ENCODE measurements around the gene CNOT8.
A peak's percentile ranks its signal among the peaks of the same experiment; 100 is the strongest.
"Not testable (repeated sequence)": the region's sequence is repeated elsewhere in the genome, so short reads cannot be mapped to it uniquely, and the experiment has no call there.

CNOT8 gene

DNA sequence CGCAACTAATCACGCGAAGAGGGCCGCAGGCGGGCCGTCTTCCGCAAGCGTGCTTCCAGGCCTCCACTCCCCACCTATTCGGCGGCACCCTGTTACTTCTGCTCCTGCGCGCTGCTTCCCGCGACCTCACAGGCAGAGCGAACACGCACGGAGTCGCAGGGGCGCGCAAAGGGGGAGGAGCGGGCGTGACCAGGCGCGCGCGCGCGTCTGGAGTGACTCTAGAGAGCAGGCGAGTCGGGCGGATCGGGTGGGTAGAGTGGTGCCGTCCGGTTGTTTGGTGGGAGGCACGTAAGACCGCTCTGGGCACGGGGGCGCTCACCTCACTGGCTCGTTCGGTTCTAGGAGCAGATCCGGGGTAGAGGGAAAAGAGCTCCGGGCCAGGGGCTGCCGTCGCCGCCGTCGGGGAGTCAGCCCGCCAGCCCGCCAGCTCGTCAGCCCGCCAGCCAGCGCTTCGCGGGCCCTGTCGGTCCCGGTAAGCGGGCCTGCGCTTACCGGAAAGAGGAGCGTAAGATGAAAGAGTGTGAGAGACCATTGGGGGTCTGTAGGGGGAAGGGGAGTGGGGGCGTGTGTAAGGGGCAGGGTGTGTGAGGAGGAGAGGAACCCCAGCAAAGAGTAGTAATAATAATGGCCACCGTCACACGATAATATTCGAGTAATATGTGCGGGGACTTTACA is at the start of gene CNOT8:
CNOT8 (plus strand) TSS at position 331 of the 675 bp plus-strand sequence. CDS start 4,652 bp downstream, outside the sequence.
- Mint-ChIP-seq H3K27me3 (ENCODE audit: low read depth) (no peaks in the 10 kb centered on the region), H3K36me3 (ENCODE audit: low read depth) (peaks cover 35% of the 10 kb centered on the region), H3K4me3 (peak within 1 kb of the TSS; percentile 97), H3K9me3 (no peaks in the 10 kb centered on the region), H3K27ac (peak within 1 kb of the TSS; percentile 98), H3K4me1 (ENCODE audit: low read depth) (peaks cover 34% of the 10 kb centered on the region)
- peak; percentile 97 for DNase-seq (ENCODE audit: low spot score)

DNA sequence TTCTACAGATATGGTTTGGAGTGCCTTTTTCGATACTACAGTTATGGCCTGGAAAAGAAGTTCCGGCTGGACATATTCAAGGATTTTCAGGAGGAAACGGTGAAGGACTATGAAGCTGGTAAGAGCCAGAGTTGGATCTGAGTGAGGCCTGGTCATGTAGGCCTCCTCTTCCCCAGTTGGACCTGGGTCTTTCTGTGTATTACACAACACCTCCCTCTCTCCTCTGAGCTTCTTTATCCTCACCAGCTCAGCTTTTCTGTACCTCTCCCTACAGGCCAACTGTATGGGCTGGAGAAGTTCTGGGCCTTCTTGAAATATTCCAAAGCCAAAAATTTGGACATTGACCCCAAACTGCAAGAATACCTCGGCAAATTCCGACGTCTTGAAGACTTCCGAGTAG is 47.2 kb upstream of the CNOT8 start:
- Mint-ChIP-seq H3K27ac (no peak overlapping the region), H3K4me1 (ENCODE audit: low read depth) (peaks cover 12% of the 10 kb centered on the region), H3K4me3 (no peak overlapping the region), H3K27me3 (ENCODE audit: low read depth) (no peaks in the 10 kb centered on the region), H3K9me3 (no peaks in the 10 kb centered on the region), H3K36me3 (ENCODE audit: low read depth) (peaks cover 70% of the 10 kb centered on the region)
- DNase-seq (ENCODE audit: low spot score) = no peak

DNA sequence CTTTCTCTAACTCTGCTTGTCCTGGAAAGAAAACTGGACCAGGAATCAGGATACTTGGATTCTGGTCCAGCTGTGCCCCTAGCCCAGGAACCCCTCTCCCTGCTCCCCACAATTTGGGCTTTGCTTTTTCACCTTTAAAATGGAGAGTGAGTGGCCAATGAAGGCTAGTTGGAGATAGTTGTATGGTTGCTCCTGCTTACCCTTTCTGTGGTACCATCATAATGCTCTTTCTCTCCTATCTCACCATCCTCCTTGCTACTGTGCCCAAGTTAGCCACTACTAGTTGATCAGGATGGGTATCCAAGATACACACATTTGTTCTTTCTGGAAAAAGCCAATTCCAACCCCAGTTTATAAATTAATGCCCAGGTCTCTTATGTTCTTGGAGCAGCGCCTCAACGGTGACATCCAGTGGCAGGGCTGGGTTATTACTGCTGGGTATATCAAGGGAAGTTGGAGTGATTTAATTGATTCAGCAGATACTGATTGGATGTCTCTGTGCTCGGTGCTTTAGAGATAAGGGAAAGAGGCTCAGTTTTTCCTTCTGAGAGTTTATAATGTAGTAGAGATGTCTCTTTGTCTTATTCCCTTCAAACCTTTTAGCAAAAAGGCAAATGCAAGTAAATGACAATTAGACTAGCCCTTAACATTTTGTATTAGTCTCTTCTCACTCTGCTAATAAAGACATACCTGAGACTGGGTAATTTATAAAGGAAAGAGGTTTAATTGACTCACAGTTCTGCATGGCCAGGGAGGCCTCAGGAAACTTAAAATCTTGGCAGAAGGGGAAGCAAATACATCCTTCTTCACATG is 46.6 kb upstream of the CNOT8 start:
- Mint-ChIP-seq H3K4me3 (no peak overlapping the region), H3K36me3 (ENCODE audit: low read depth) (peaks cover 72% of the 10 kb centered on the region), H3K9me3 (no peaks in the 10 kb centered on the region), H3K4me1 (ENCODE audit: low read depth) (peaks cover 12% of the 10 kb centered on the region), H3K27ac (no peak overlapping the region), H3K27me3 (ENCODE audit: low read depth) (no peaks in the 10 kb centered on the region)
- DNase-seq (ENCODE audit: low spot score) = peak; percentile 24

GRCh38 chr5:154813158-154813557 is 45.3 kb upstream of the CNOT8 start:
- no peaks in the 10 kb centered on the region for H3K27me3 Mint-ChIP-seq (ENCODE audit: low read depth)
- H3K36me3 Mint-ChIP-seq (ENCODE audit: low read depth) = peaks cover 70% of the 10 kb centered on the region
- H3K9me3 Mint-ChIP-seq = no peaks in the 10 kb centered on the region
- H3K4me1 Mint-ChIP-seq (ENCODE audit: low read depth) = peaks cover 14% of the 10 kb centered on the region
- H3K4me3 Mint-ChIP-seq = no peak overlapping the region
- H3K27ac Mint-ChIP-seq = no peak overlapping the region
- DNase-seq (ENCODE audit: low spot score) = no peak

DNA sequence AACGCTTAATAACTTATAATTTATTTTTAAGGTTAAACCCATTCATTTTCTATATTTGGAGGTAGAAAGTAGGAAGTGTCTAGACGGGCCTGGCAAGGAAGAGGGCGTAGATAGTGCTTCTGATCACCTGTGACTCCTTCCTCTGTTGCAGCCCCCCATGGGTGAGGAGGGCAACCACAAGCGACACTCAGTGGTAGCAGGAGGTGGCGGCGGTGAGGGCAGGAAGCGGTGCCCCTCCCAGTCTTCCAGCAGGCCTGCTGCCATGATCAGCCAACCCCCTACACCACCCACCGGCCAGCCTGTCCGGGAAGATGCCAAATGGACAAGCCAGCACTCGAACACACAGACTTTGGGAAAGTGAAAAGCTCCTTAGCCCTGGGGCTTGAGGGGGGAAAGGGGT is 44.7 kb upstream of the CNOT8 start:
- Mint-ChIP-seq H3K36me3 (ENCODE audit: low read depth) (peaks cover 64% of the 10 kb centered on the region), H3K9me3 (no peaks in the 10 kb centered on the region), H3K27me3 (ENCODE audit: low read depth) (no peaks in the 10 kb centered on the region), H3K4me3 (no peak overlapping the region), H3K27ac (peak overlapping the region; percentile 60), H3K4me1 (ENCODE audit: low read depth) (peaks cover 15% of the 10 kb centered on the region)
- no peak for DNase-seq (ENCODE audit: low spot score)

- Mint-ChIP-seq H3K36me3 (ENCODE audit: low read depth) (peaks cover 66% of the 10 kb centered on the region), H3K27ac (peak overlapping the region; percentile 46), H3K4me3 (no peak overlapping the region), H3K9me3 (no peaks in the 10 kb centered on the region), H3K4me1 (ENCODE audit: low read depth) (peaks cover 17% of the 10 kb centered on the region), H3K27me3 (ENCODE audit: low read depth) (no peaks in the 10 kb centered on the region)
- DNase-seq (ENCODE audit: low spot score) = no peak
These were observed 43.4 kb upstream of the CNOT8 start for GRCh38 chr5:154815025-154815424.

DNA sequence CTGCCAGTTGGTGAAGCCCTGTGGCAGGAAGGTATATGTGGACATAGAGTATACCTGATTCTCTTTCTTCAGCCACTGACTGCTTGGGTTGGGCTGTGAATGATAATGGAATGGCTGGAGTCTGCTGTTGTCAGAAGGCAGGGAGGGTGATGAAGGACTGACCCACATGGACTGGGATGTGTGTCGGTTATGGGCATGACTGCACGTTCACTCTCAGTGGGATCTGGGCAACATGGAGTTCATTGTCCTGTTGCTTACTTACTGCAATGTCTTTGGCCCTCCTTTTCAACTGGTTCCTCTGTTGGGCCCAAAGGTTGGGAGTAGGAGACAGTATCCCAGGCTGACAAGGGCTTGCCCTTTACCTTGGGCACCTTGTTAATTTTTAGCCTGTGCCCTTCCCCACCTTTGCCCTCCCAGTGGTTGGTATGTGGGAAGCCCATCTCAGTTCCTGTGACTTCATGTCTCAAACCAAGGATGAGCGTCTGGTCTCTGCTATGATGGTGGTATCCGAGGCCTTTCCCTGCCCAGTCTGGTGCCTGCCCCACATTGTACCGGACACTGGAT is 42.7 kb upstream of the CNOT8 start:
- H3K4me1 Mint-ChIP-seq (ENCODE audit: low read depth) = peaks cover 17% of the 10 kb centered on the region
- H3K9me3 Mint-ChIP-seq = no peaks in the 10 kb centered on the region

DNA sequence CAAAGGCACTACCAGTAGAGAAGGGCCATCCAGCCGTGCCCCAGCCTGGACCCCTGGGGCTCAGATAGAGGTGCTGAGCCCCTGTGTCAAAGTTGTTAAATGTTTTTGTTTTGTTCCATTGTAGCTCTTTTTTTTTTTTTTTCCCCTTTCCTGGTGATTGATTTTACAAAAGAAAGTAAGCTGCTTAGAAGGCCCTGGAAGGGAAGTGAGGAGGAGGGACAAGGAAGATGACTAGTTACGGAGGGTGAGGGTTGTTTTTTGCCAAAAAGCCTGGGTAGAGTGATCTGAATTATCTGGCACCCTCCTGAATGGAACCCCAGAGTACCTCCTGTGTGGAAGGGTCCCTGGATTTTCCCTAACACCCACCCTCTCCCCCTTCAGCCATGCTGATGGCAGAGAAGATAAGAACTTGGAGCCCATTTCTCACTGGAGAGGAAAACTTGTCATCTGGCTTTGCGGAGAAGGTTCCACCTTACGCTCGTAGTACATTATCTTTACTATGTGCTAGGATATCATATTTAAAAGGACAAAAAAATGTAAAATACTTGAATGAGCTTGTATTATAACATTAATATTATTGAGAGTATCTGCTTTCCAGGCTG is 41.4 kb upstream of the CNOT8 start:
- Mint-ChIP-seq H3K4me1 (ENCODE audit: low read depth) (peaks cover 17% of the 10 kb centered on the region), H3K27ac (no peak overlapping the region), H3K27me3 (ENCODE audit: low read depth) (no peaks in the 10 kb centered on the region), H3K36me3 (ENCODE audit: low read depth) (peaks cover 52% of the 10 kb centered on the region), H3K9me3 (no peaks in the 10 kb centered on the region), H3K4me3 (no peak overlapping the region)
- DNase-seq (ENCODE audit: low spot score) = no peak

More for the DNA sequence above, 42.7 kb upstream of the CNOT8 start:
- H3K4me3 Mint-ChIP-seq = no peak overlapping the region
- H3K36me3 Mint-ChIP-seq (ENCODE audit: low read depth) = peaks cover 63% of the 10 kb centered on the region
- DNase-seq (ENCODE audit: low spot score) = no peak
- peak overlapping the region; percentile 46 for H3K27ac Mint-ChIP-seq
- no peaks in the 10 kb centered on the region for H3K27me3 Mint-ChIP-seq (ENCODE audit: low read depth)

- Mint-ChIP-seq H3K9me3 (no peaks in the 10 kb centered on the region), H3K27me3 (ENCODE audit: low read depth) (no peaks in the 10 kb centered on the region), H3K4me1 (ENCODE audit: low read depth) (peaks cover 16% of the 10 kb centered on the region), H3K27ac (no peak overlapping the region), H3K4me3 (no peak overlapping the region), H3K36me3 (ENCODE audit: low read depth) (peaks cover 45% of the 10 kb centered on the region)
- no peak for DNase-seq (ENCODE audit: low spot score)
These were observed 40.6 kb upstream of the CNOT8 start for GRCh38 chr5:154817815-154818214.

GRCh38 chr5:154818471-154819116 is 39.8 kb upstream of the CNOT8 start:
- no peak for DNase-seq (ENCODE audit: low spot score)
- H3K9me3 Mint-ChIP-seq = no peaks in the 10 kb centered on the region
- peaks cover 42% of the 10 kb centered on the region for H3K36me3 Mint-ChIP-seq (ENCODE audit: low read depth)
- peaks cover 9% of the 10 kb centered on the region for H3K4me1 Mint-ChIP-seq (ENCODE audit: low read depth)
- no peaks in the 10 kb centered on the region for H3K27me3 Mint-ChIP-seq (ENCODE audit: low read depth)
- H3K27ac Mint-ChIP-seq = no peak overlapping the region
- no peak overlapping the region for H3K4me3 Mint-ChIP-seq

- H3K27me3 Mint-ChIP-seq (ENCODE audit: low read depth) = no peaks in the 10 kb centered on the region
- peaks cover 35% of the 10 kb centered on the region for H3K36me3 Mint-ChIP-seq (ENCODE audit: low read depth)
- H3K4me3 Mint-ChIP-seq = no peak overlapping the region
- H3K4me1 Mint-ChIP-seq (ENCODE audit: low read depth) = peaks cover 7% of the 10 kb centered on the region
- DNase-seq (ENCODE audit: low spot score) = no peak
- H3K27ac Mint-ChIP-seq = peak overlapping the region; percentile 39
- no peaks in the 10 kb centered on the region for H3K9me3 Mint-ChIP-seq
These were observed 38.9 kb upstream of the CNOT8 start for GRCh38 chr5:154819546-154819945.

GRCh38 chr5:154820383-154820782 is 38.0 kb upstream of the CNOT8 start:
- no peak for DNase-seq (ENCODE audit: low spot score)
- Mint-ChIP-seq H3K9me3 (no peaks in the 10 kb centered on the region), H3K36me3 (ENCODE audit: low read depth) (peaks cover 28% of the 10 kb centered on the region), H3K27me3 (ENCODE audit: low read depth) (no peaks in the 10 kb centered on the region), H3K27ac (peak overlapping the region; percentile 52), H3K4me3 (no peak overlapping the region), H3K4me1 (ENCODE audit: low read depth) (peaks cover 7% of the 10 kb centered on the region)

GRCh38 chr5:154822896-154823295 is 35.5 kb upstream of the CNOT8 start:
- H3K4me1 Mint-ChIP-seq (ENCODE audit: low read depth); H3K27ac Mint-ChIP-seq; H3K27me3 Mint-ChIP-seq (ENCODE audit: low read depth); H3K9me3 Mint-ChIP-seq; DNase-seq (ENCODE audit: low spot score); H3K4me3 Mint-ChIP-seq: not testable (repeated sequence)
- peaks cover 19% of the 10 kb centered on the region for H3K36me3 Mint-ChIP-seq (ENCODE audit: low read depth)
